DOHH2 (cell line): ENCODE data around the gene SAG.
A peak's percentile ranks its signal among the peaks of the same experiment; 100 is the strongest.

ENCODE experiments used
- H3F3A ChIP-seq: fragments of 200-600 bp; sonication (generic), shearing (Covaris generic); 2 replicates; pipeline ENCODE4 v1.6.0; 2016; ENCODE audit warnings: antibody characterized with exemption, mild to moderate bottlenecking; ENCODE audit not compliant: control insufficient read depth, insufficient read depth
- H3K27ac ChIP-seq: fragments of 200-600 bp; sonication (generic); 2 replicates; pipeline ENCODE4 v1.5.1; 2014; ENCODE audit warnings: low read depth, mild to moderate bottlenecking, low read length, moderate library complexity
- H3K27me3 ChIP-seq: fragments of 200-600 bp; sonication (generic); 2 replicates; pipeline ENCODE4 v1.6.1; 2014; ENCODE audit warnings: mild to moderate bottlenecking, low read length, mixed read lengths; ENCODE audit not compliant: control insufficient read depth
- H3K36me3 ChIP-seq: fragments of 200-600 bp; sonication (generic); 2 replicates; pipeline ENCODE4 v1.6.1; 2014; ENCODE audit warnings: mild to moderate bottlenecking, low read length, moderate library complexity, mixed read lengths; ENCODE audit not compliant: control insufficient read depth
- H3K4me1 ChIP-seq: fragments of 200-600 bp; sonication (generic); 2 replicates; pipeline ENCODE4 v1.6.1; 2014; ENCODE audit warnings: mild to moderate bottlenecking, low read length, mixed read lengths; ENCODE audit not compliant: control insufficient read depth
- H3K4me2 ChIP-seq: fragments of 200-600 bp; sonication (generic); 2 replicates; pipeline ENCODE4 v1.6.0; 2014; ENCODE audit warnings: mild to moderate bottlenecking, low read length, moderate library complexity
- H3K4me3 ChIP-seq: fragments of 200-600 bp; sonication (generic); 2 replicates; pipeline ENCODE4 v1.5.1; 2014; ENCODE audit warnings: mild to moderate bottlenecking, low read length, mixed read lengths
- H3K79me2 ChIP-seq: fragments of 200-600 bp; sonication (generic); 2 replicates; pipeline ENCODE4 v1.6.1; 2014; ENCODE audit warnings: mild to moderate bottlenecking, low read length, mixed read lengths; ENCODE audit not compliant: control insufficient read depth
- H3K9me2 ChIP-seq: fragments of 200-600 bp; sonication (generic); replicated peaks from 2 replicates; pipeline ENCODE4 v1.6.1; 2014; ENCODE audit warnings: mild to moderate bottlenecking, low read length, mixed read lengths; ENCODE audit not compliant: control insufficient read depth
- H3K9me3 ChIP-seq: fragments of 200-600 bp; sonication (generic); 2 replicates; pipeline ENCODE4 v1.6.1; 2014; ENCODE audit warnings: antibody characterized with exemption, low read length, mixed read lengths; ENCODE audit not compliant: control insufficient read depth, insufficient read depth
- H4K20me1 ChIP-seq: fragments of 200-600 bp; sonication (generic); 2 replicates; pipeline ENCODE4 v1.6.0; 2014; ENCODE audit warnings: low read depth, mild to moderate bottlenecking, antibody characterized with exemption, low read length, moderate library complexity; ENCODE audit not compliant: control insufficient read depth, insufficient read depth
- EZH2phosphoT487 ChIP-seq: fragments of 200-600 bp; sonication (generic); IDR thresholded peaks from 2 replicates; pipeline ENCODE4 v1.6.1; 2017; ENCODE audit warnings: borderline replicate concordance, mild to moderate bottlenecking, antibody characterized with exemption, low read length, moderate library complexity, mixed read lengths
- TF ChIP-seq, protein P1 (sequence below): fragments of 200-600 bp; sonication (generic); IDR thresholded peaks from one replicate; pipeline ENCODE4 v1.5.1; 2014; ENCODE audit warnings: antibody characterized with exemption, mild to moderate bottlenecking, low read depth, low read length; ENCODE audit not compliant: poor library complexity, severe bottlenecking

Gene SAG

DNA sequence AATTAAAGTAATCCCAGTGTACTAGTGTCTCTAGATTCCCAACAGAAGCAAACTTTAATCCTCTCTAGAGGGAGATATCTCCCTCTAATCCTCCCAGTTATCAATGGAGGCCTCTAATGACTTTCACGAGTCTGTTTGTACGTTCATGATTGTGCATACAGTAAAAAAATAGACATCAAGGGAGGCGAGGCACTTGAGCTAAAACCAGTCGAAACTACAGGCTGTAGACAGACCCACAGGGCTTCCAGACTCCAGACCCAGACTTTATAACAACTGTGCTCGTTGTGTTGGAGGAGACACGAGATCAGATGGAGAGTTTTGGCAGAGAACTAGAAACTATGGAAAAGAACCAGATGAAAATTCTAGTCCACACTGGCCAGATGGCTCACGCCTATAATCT lies 53.7 kb downstream of the SAG start:
- Histone ChIP-seq H3K79me2 (peaks cover 86% of the 10 kb centered on the region), H3K4me3 (no peak overlapping the region), H3K4me2 (peak overlapping the region; percentile 81; the same call in 1 of the 2 replicates), H3K27me3 (no peaks in the 10 kb centered on the region), H3K4me1 (peaks cover 98% of the 10 kb centered on the region), H3K9me2 (no peaks in the 10 kb centered on the region), H3F3A (peaks cover 26% of the 10 kb centered on the region), H3K36me3 (peaks cover 50% of the 10 kb centered on the region), H4K20me1 (peaks cover 6% of the 10 kb centered on the region; the same call in 1 of the 2 replicates), H3K9me3 (no peaks in the 10 kb centered on the region), H3K27ac (no peak overlapping the region)
- no peak for TF ChIP-seq EZH2phosphoT487

DNA sequence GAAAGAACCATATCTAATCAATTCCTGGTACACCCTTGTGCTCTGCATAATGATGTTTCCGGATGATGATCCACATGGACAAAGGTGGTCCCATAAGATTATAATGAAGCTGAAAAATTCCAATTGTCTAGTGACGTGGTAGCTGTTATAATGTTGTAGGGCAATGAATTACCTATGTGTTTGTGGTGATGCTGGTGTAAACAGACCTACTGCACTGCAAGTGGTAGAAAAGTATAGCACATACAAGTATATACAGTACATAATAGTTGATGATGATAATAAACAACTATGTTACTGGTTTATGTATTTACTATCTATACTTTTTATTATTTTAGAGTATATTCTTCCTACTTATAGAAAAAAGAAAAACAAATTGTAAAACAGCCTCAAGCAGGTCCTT lies 55.1 kb downstream of the SAG start:
- H3K9me3 ChIP-seq = no peaks in the 10 kb centered on the region
- H3K27me3 ChIP-seq = no peaks in the 10 kb centered on the region
- H3K36me3 ChIP-seq = peaks cover 39% of the 10 kb centered on the region
- H3K79me2 ChIP-seq = peaks cover 86% of the 10 kb centered on the region
- peak overlapping the region; percentile 81 for H3K4me2 ChIP-seq
- H3F3A ChIP-seq = peaks cover 23% of the 10 kb centered on the region
- peaks cover 6% of the 10 kb centered on the region; the same call in 1 of the 2 replicates for H4K20me1 ChIP-seq
- peak overlapping the region; percentile 96 for H3K27ac ChIP-seq
- H3K9me2 ChIP-seq = no peaks in the 10 kb centered on the region
- TF ChIP-seq EZH2phosphoT487 = no peak
- TF ChIP-seq, protein P1, sequence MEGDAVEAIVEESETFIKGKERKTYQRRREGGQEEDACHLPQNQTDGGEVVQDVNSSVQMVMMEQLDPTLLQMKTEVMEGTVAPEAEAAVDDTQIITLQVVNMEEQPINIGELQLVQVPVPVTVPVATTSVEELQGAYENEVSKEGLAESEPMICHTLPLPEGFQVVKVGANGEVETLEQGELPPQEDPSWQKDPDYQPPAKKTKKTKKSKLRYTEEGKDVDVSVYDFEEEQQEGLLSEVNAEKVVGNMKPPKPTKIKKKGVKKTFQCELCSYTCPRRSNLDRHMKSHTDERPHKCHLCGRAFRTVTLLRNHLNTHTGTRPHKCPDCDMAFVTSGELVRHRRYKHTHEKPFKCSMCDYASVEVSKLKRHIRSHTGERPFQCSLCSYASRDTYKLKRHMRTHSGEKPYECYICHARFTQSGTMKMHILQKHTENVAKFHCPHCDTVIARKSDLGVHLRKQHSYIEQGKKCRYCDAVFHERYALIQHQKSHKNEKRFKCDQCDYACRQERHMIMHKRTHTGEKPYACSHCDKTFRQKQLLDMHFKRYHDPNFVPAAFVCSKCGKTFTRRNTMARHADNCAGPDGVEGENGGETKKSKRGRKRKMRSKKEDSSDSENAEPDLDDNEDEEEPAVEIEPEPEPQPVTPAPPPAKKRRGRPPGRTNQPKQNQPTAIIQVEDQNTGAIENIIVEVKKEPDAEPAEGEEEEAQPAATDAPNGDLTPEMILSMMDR = no peak
- peak overlapping the region; percentile 48 for H3K4me3 ChIP-seq
- H3K4me1 ChIP-seq = peaks cover 92% of the 10 kb centered on the region

DNA sequence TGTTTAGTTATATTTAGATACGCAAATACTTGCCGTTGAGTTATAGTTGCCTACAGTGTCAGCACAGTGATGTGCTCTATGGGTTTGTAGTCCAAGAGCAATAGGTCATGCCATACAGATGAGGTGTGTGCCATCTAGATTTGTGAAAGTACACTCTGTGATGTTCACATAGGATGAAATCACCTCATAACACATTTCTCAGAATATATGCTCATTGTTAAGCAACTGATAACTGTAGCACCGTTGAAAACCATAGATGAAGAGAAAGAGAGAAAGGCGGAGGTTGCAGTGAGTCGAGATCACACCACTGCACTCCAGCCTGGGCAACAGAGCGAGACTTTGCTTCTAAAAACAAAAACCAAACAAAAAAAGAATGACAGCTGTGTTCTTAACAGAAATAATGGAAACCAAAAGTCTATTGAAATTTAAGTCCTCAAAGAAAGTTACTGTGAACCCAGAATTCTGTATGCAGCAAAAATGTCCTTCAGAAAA lies 56.2 kb downstream of the SAG start:
- Histone ChIP-seq H3F3A (peaks cover 21% of the 10 kb centered on the region), H3K27ac (peak overlapping the region; percentile 96), H3K36me3 (peaks cover 28% of the 10 kb centered on the region), H3K9me3 (no peaks in the 10 kb centered on the region), H3K4me1 (peaks cover 92% of the 10 kb centered on the region), H3K27me3 (no peaks in the 10 kb centered on the region), H3K4me3 (peak overlapping the region; percentile 61), H4K20me1 (peaks cover 1% of the 10 kb centered on the region; the same call in 1 of the 2 replicates), H3K9me2 (no peaks in the 10 kb centered on the region), H3K4me2 (peak overlapping the region; percentile 81), H3K79me2 (peaks cover 86% of the 10 kb centered on the region)
- no peak for TF ChIP-seq EZH2phosphoT487
- TF ChIP-seq, protein P1 = no peak

DNA sequence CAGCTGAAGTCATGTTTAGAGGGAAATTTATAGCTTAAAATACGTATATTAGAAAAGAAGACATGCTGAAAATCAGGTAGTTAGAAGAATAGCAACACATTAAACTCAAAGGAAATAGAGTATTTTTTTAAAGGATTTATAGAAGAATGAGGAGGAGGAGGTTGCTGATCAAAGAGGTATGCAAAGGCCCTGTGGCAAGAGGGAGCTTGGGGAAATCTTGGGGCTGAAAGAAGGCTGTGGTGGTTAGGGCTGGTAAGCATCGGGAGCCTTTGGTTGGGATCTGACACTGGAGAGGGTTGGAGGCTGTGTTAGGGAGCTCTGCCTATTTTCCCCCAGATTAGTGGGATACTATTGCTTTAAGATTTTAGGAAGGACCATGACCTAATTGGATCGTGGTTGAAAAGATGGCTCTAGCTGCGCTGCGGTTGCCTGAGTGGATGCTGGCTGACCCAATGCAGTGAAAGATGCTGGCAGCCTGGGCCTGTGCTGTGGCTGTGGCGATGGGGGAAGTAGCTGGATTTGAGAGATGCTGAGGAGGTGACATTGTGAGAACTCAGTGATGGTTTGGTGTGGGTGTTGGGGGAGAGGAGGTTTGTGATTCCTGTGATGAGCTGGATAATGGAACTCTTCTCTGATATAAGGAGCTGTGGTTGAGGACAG lies 58.4 kb downstream of the SAG start:
- H3K79me2 ChIP-seq = peaks cover 83% of the 10 kb centered on the region
- H3F3A ChIP-seq = peaks cover 21% of the 10 kb centered on the region
- H3K27ac ChIP-seq = no peak overlapping the region
- peaks cover 93% of the 10 kb centered on the region for H3K4me1 ChIP-seq
- H3K36me3 ChIP-seq = peaks cover 20% of the 10 kb centered on the region
- no peak overlapping the region for H3K4me3 ChIP-seq
- no peaks in the 10 kb centered on the region for H3K27me3 ChIP-seq
- H3K9me2 ChIP-seq = no peaks in the 10 kb centered on the region
- H3K9me3 ChIP-seq = no peaks in the 10 kb centered on the region
- peak overlapping the region; percentile 7; the same call in 1 of the 2 replicates for H3K4me2 ChIP-seq
- no peaks in the 10 kb centered on the region for H4K20me1 ChIP-seq
- TF ChIP-seq EZH2phosphoT487 = no peak
- TF ChIP-seq, protein P1 = no peak
